IMR-90 (cell line): ENCODE results near the gene ZMYND11. TPM values are rescaled to one million over a fixed set of nuclear protein-coding genes. Genes with fewer than 3 reads are reported as not detected.

Experiments
- ATAC-seq: fragments of 200-7000 bp; cut with Tn5 transposase; 2 replicates; pipeline ENCODE4 v1.9.1; 2020; ENCODE audit warnings: low read depth, mild to moderate bottlenecking, moderate library complexity
- BruUV-seq: library from RNA; stranded (reverse); fragments of 400-500 nt; replicated peaks from 2 replicates; lab custom pipeline; 2021; lab: Mats Ljungman, UMichigan
- CTCF ChIA-PET: fragments of 300-600 bp; formaldehyde crosslinking; extraction: SDS; loops from one replicate; lab custom pipeline; 2021; ENCODE audit warnings: antibody characterized with exemption; lab: Yijun Ruan, JAX
- POLR2A ChIA-PET: fragments of 300-600 bp; sonication (Branson Sonifier 250); formaldehyde crosslinking; loops from one replicate; lab custom pipeline; 2022; ENCODE audit warnings: antibody characterized with exemption; ENCODE audit not compliant: unreplicated experiment; lab: Charles Lee
- DNase-seq: peaks from one replicate; pipeline ENCODE4 v3.0.0; 2013
- H2AFZ ChIP-seq: replicated peaks from 2 replicates; pipeline ENCODE3; 2013; ENCODE audit warnings: low read length, mild to moderate bottlenecking; ENCODE audit not compliant: poor library complexity
- H2AK5ac ChIP-seq: 2 replicates; pipeline ENCODE4 v1.6.1; 2013; ENCODE audit warnings: low read depth, low read length, inconsistent platforms
- H2AK9ac ChIP-seq: replicated peaks from 2 replicates; pipeline ENCODE3; 2013; ENCODE audit warnings: mild to moderate bottlenecking, low read depth, low read length, moderate library complexity; ENCODE audit not compliant: poor library complexity
- H2BK120ac ChIP-seq: 2 replicates; pipeline ENCODE4 v1.6.1; 2013; ENCODE audit warnings: low read depth, low read length, inconsistent platforms
- H2BK15ac ChIP-seq: 3 replicates; pipeline ENCODE4 v1.6.1; 2013; ENCODE audit warnings: low read depth, low read length, inconsistent platforms
- H2BK20ac ChIP-seq: 2 replicates; pipeline ENCODE4 v1.6.1; 2013; ENCODE audit warnings: low read depth, mild to moderate bottlenecking, inconsistent platforms, low read length, moderate library complexity
- H2BK5ac ChIP-seq: 2 replicates; pipeline ENCODE4 v1.6.1; 2013; ENCODE audit warnings: mild to moderate bottlenecking, low read depth, low read length, inconsistent platforms; ENCODE audit not compliant: poor library complexity, severe bottlenecking
- H3K14ac ChIP-seq: replicated peaks from 2 replicates; pipeline ENCODE4 v1.6.1; 2013; ENCODE audit warnings: low read depth, low read length, inconsistent platforms
- H3K18ac ChIP-seq: 2 replicates; pipeline ENCODE4 v1.6.1; 2013; ENCODE audit warnings: low read depth, low read length, control low read depth
- H3K23ac ChIP-seq: 2 replicates; pipeline ENCODE4 v1.6.1; 2013; ENCODE audit warnings: low read depth, low read length, inconsistent platforms
- H3K27ac ChIP-seq: 2 replicates; pipeline ENCODE4 v1.5.1; 2013; ENCODE audit warnings: mild to moderate bottlenecking, control low read depth, low read length; ENCODE audit not compliant: insufficient read depth
- H3K27me3 ChIP-seq: 2 replicates; pipeline ENCODE4 v1.6.1; 2013; ENCODE audit warnings: low read length; ENCODE audit not compliant: control insufficient read depth, insufficient read depth
- H3K36me3 ChIP-seq: 2 replicates; pipeline ENCODE4 v1.6.1; 2013; ENCODE audit warnings: low read length, mixed read lengths; ENCODE audit not compliant: control insufficient read depth, insufficient read depth
- H3K4ac ChIP-seq: 2 replicates; pipeline ENCODE4 v1.6.1; 2013; ENCODE audit warnings: low read depth, low read length, inconsistent platforms
- H3K4me1 ChIP-seq: 2 replicates; pipeline ENCODE4 v1.6.1; 2013; ENCODE audit warnings: low read length, mixed read lengths; ENCODE audit not compliant: control insufficient read depth, insufficient read depth
- H3K4me2 ChIP-seq: 2 replicates; pipeline ENCODE4 v1.6.1; 2013; ENCODE audit warnings: low read depth, mild to moderate bottlenecking, control low read depth, low read length, moderate library complexity
- H3K4me3 ChIP-seq: 2 replicates; pipeline ENCODE4 v1.5.1; 2013; ENCODE audit warnings: low read depth, mild to moderate bottlenecking, control low read depth, low read length, moderate library complexity; ENCODE audit not compliant: insufficient read depth
- H3K56ac ChIP-seq: 2 replicates; pipeline ENCODE4 v1.6.1; 2013; ENCODE audit warnings: low read length, inconsistent platforms; ENCODE audit not compliant: insufficient read depth; ENCODE audit errors: extremely low read depth
- H3K79me1 ChIP-seq, 2 experiments: 2 replicates each; pipeline ENCODE4 v1.6.1; 2013; ENCODE audit warnings: low read length in 2 of 2, inconsistent platforms in 1 of 2, low read depth in 1 of 2
- H3K9ac ChIP-seq: 2 replicates; pipeline ENCODE4 v1.6.1; 2013; ENCODE audit warnings: low read depth, low read length, control low read depth
- H3K9me1 ChIP-seq: 2 replicates; pipeline ENCODE4 v1.6.1; 2013; ENCODE audit warnings: low read length, inconsistent platforms; ENCODE audit not compliant: insufficient read depth
- H3K9me3 ChIP-seq: 2 replicates; pipeline ENCODE4 v1.6.1; 2013; ENCODE audit warnings: low read length; ENCODE audit not compliant: control insufficient read depth, insufficient read depth
- H4K20me1 ChIP-seq: 2 replicates; pipeline ENCODE4 v1.6.1; 2013; ENCODE audit warnings: low read length, inconsistent platforms; ENCODE audit not compliant: insufficient read depth
- H4K5ac ChIP-seq: 2 replicates; pipeline ENCODE4 v1.6.1; 2013; ENCODE audit warnings: mild to moderate bottlenecking, low read depth, low read length, control low read depth
- H4K8ac ChIP-seq, 2 experiments: 2 replicates each; pipeline ENCODE4 v1.6.1; 2013; ENCODE audit warnings: low read depth in 2 of 2, low read length in 2 of 2, control low read depth in 1 of 2, inconsistent platforms in 1 of 2
- H4K91ac ChIP-seq: 2 replicates; pipeline ENCODE4 v1.6.1; 2013; ENCODE audit warnings: low read depth, low read length, inconsistent platforms; ENCODE audit not compliant: insufficient read depth
- CEBPB ChIP-seq: IDR thresholded peaks from 2 replicates; pipeline ENCODE4 v1.6.1; 2012; ENCODE audit warnings: low read depth, low read length, improper control_type of control experiment
- CHD1 ChIP-seq: IDR thresholded peaks from 2 replicates; pipeline ENCODE4 v1.6.1; 2012; ENCODE audit warnings: low read depth, low read length, improper control_type of control experiment
- FOS ChIP-seq: fragments of 150-350 bp; IDR thresholded peaks from 2 replicates; pipeline ENCODE4 v1.6.1; 2016; ENCODE audit warnings: low read depth, low read length
- MAFK ChIP-seq: IDR thresholded peaks from 2 replicates; pipeline ENCODE4 v1.6.1; 2012; ENCODE audit warnings: low read depth, low read length, improper control_type of control experiment
- MAZ ChIP-seq: IDR thresholded peaks from 2 replicates; pipeline ENCODE4 v1.6.1; 2012; ENCODE audit warnings: low read depth, mild to moderate bottlenecking, low read length, improper control_type of control experiment, moderate library complexity, borderline replicate concordance
- MXI1 ChIP-seq: IDR thresholded peaks from 2 replicates; pipeline ENCODE4 v1.6.1; 2012; ENCODE audit warnings: low read depth, mild to moderate bottlenecking, low read length, moderate library complexity, borderline replicate concordance
- NFE2L2 ChIP-seq: fragments of 150-350 bp; IDR thresholded peaks from 2 replicates; pipeline ENCODE4 v1.6.1; 2016; ENCODE audit warnings: low read depth, mild to moderate bottlenecking, low read length
- POLR2A ChIP-seq: IDR thresholded peaks from 2 replicates; pipeline ENCODE4 v1.6.1; 2012; ENCODE audit warnings: mild to moderate bottlenecking, low read depth, low read length
- RAD21 ChIP-seq: IDR thresholded peaks from 2 replicates; pipeline ENCODE4 v1.6.1; 2012; ENCODE audit warnings: low read length, improper control_type of control experiment
- RCOR1 ChIP-seq: IDR thresholded peaks from 2 replicates; pipeline ENCODE4 v1.6.1; 2012; ENCODE audit warnings: mild to moderate bottlenecking, low read length, improper control_type of control experiment; ENCODE audit not compliant: insufficient replicate concordance
- SMC3 ChIP-seq: fragments of 150-350 bp; IDR thresholded peaks from 2 replicates; pipeline ENCODE4 v1.6.1; 2016; ENCODE audit warnings: low read depth, mild to moderate bottlenecking, antibody characterized with exemption, low read length, moderate library complexity
- WGBS, 2 experiments: methylation state at CpG; one replicate each; pipeline versions ENCODE4 v1.1.5 to v1.1.7; 2013; ENCODE audit warnings: missing lambda C conversion rate in 2 of 2; ENCODE audit not compliant: insufficient read length in 1 of 2; ENCODE audit errors: extremely low coverage in 2 of 2; 5-methylcytosine and 5-hydroxymethylcytosine counted together
- dilution Hi-C: fragments of 300-500 bp; cut with HindIII; formaldehyde crosslinking; loops from one replicate; pipeline ENCODE4 v1.14.3; 2018; ENCODE audit warnings: low sequenced_read_pairs; ENCODE audit not compliant: unreplicated experiment
- in situ Hi-C: fragments of 300-500 bp; cut with MboI; formaldehyde crosslinking; loops from 3 replicates; pipeline ENCODE4 v1.14.3; 2019; ENCODE audit warnings: low sequenced_read_pairs, inconsistent platforms, mixed read lengths
- intact Hi-C: fragments of 100-400 bp; cut with micrococcal nuclease; formaldehyde crosslinking; loops from 2 replicates; pipeline ENCODE4 v1.10.0; 2022
- polyA plus RNA-seq, 3 experiments: library from polyadenylated mRNA; depleted of rRNA; stranded (reverse); fragments of >200 nt; gene quantifications; 2 replicates each; pipeline ENCODE4 v1.2.3, GENCODE V29; 2012; ENCODE audit warnings: low replicate concordance in 1 of 3
- total RNA-seq: library from RNA; depleted of rRNA; stranded (reverse); fragments of >200 nt; gene quantifications from 2 replicates; pipeline ENCODE4 v1.2.3, GENCODE V29; 2012
- TF ChIP-seq, protein P1 (sequence below): fragments of 150-350 bp; IDR thresholded peaks from 2 replicates; pipeline ENCODE4 v1.6.1; 2016; ENCODE audit warnings: low read depth, mild to moderate bottlenecking, low read length, moderate library complexity, borderline replicate concordance
- TF ChIP-seq, protein P2 (sequence below): fragments of 150-350 bp; IDR thresholded peaks from 2 replicates; pipeline ENCODE4 v1.6.1; 2017; ENCODE audit warnings: mild to moderate bottlenecking, antibody characterized with exemption, low read length, low read depth
- TF ChIP-seq, protein P3 (sequence below): conservative IDR thresholded peaks from 2 replicates; pipeline ENCODE4 v1.5.1; 2012; ENCODE audit warnings: mild to moderate bottlenecking, low read depth, low read length, improper control_type of control experiment

The ZMYND11 gene
- total and polyA plus RNA-seq, 2 of the 4 experiments (the other 2 are of a cell fraction), result 39.5 to 72.2 TPM

- dilution Hi-C loops, result no loop called here
- Histone ChIP-seq H2AK5ac (peak overlapping the region; percentile 18; the same call in 1 of the 2 replicates), H2AFZ (no peak overlapping the region), H3K27me3 (no peaks in the 10 kb centered on the region), H3K27ac (no peak overlapping the region), H3K4me2 (no peak overlapping the region; the same call in 1 of the 2 replicates), H3K14ac (no peak overlapping the region), H2BK120ac (no peak overlapping the region), H4K8ac (peak overlapping the region in 1 of 2 experiments; percentile 9; a peak in 1 of 4 replicates), H3K9me3 (no peaks in the 10 kb centered on the region), H2BK5ac (no peak overlapping the region), H3K23ac (no peak overlapping the region), H3K79me1 (peaks cover 2 to 29% of the 10 kb centered on the region in 2 experiments; a peak in 3 of 4 replicates), H3K36me3 (peaks cover 58% of the 10 kb centered on the region), H4K5ac (no peak overlapping the region), H3K9me1 (peaks cover 28% of the 10 kb centered on the region), H2BK15ac (no peak overlapping the region), H2BK20ac (no peak overlapping the region), H3K4me3 (no peak overlapping the region), H3K9ac (no peak overlapping the region), H3K18ac (no peak overlapping the region), H3K4ac (peak overlapping the region; percentile 48; the same call in 1 of the 2 replicates), H2AK9ac (peak overlapping the region; percentile 60), H4K91ac (no peak overlapping the region), H3K56ac (no peak overlapping the region), H3K4me1 (peaks cover 12% of the 10 kb centered on the region), H4K20me1 (peaks cover 3% of the 10 kb centered on the region; the same call in 1 of the 2 replicates)
- CTCF ChIA-PET, result interaction anchor here (0.6 kb wide), 1 partner anchor 138 kb away, joined by 3 read pairs; no protein-coding TSS in a partner anchor
- in situ Hi-C loops, result no loop called here
- ATAC-seq (peak; percentile 16; the same call in 1 of the 2 replicates), DNase-seq (peak; percentile 72)
- 71% methylated on average over 6 of the region's 7 CpGs; no CpG with 5 or more reads in 1 of the 2 experiments for whole genome bisulfite sequencing, 2 experiments
- TF ChIP-seq MXI1, result no peak
- no peak for TF ChIP-seq NFE2L2
- TF ChIP-seq FOS, result peak; percentile 7; the same call in 1 of the 2 replicates
- TF ChIP-seq RAD21, result no peak
- TF ChIP-seq RCOR1, result no peak
- TF ChIP-seq, protein P1, sequence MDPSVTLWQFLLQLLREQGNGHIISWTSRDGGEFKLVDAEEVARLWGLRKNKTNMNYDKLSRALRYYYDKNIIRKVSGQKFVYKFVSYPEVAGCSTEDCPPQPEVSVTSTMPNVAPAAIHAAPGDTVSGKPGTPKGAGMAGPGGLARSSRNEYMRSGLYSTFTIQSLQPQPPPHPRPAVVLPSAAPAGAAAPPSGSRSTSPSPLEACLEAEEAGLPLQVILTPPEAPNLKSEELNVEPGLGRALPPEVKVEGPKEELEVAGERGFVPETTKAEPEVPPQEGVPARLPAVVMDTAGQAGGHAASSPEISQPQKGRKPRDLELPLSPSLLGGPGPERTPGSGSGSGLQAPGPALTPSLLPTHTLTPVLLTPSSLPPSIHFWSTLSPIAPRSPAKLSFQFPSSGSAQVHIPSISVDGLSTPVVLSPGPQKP, result no peak
- no peak for TF ChIP-seq SMC3
- TF ChIP-seq MAZ, result no peak
- no peak for TF ChIP-seq POLR2A
- TF ChIP-seq, protein P2, sequence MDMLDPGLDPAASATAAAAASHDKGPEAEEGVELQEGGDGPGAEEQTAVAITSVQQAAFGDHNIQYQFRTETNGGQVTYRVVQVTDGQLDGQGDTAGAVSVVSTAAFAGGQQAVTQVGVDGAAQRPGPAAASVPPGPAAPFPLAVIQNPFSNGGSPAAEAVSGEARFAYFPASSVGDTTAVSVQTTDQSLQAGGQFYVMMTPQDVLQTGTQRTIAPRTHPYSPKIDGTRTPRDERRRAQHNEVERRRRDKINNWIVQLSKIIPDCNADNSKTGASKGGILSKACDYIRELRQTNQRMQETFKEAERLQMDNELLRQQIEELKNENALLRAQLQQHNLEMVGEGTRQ, result no peak
- no peak for TF ChIP-seq CHD1
- TF ChIP-seq, protein P3, sequence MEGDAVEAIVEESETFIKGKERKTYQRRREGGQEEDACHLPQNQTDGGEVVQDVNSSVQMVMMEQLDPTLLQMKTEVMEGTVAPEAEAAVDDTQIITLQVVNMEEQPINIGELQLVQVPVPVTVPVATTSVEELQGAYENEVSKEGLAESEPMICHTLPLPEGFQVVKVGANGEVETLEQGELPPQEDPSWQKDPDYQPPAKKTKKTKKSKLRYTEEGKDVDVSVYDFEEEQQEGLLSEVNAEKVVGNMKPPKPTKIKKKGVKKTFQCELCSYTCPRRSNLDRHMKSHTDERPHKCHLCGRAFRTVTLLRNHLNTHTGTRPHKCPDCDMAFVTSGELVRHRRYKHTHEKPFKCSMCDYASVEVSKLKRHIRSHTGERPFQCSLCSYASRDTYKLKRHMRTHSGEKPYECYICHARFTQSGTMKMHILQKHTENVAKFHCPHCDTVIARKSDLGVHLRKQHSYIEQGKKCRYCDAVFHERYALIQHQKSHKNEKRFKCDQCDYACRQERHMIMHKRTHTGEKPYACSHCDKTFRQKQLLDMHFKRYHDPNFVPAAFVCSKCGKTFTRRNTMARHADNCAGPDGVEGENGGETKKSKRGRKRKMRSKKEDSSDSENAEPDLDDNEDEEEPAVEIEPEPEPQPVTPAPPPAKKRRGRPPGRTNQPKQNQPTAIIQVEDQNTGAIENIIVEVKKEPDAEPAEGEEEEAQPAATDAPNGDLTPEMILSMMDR, result no peak
- TF ChIP-seq MAFK, result no peak
- TF ChIP-seq CEBPB, result peak; percentile 84
- intact Hi-C loops, result no loop called here
- no TSS peak for BruUV-seq
- POLR2A ChIA-PET, result no interaction called here
These were observed 147.3 kb downstream of the ZMYND11 start for GRCh38 chr10:282294-283139.
